Epithelial cell of alveolus of lung (primary cell): Measurements from ENCODE around the gene HSPB8. TPM values are rescaled to one million over a fixed set of nuclear protein-coding genes. Genes with fewer than 3 reads are reported as not detected.

Source experiments
- total RNA-seq: library from RNA; depleted of rRNA; stranded (reverse); fragments of >200 nt; gene quantifications from 2 replicates; pipeline ENCODE4 v1.2.1, GENCODE V29; 2015

Gene HSPB8, protein sequence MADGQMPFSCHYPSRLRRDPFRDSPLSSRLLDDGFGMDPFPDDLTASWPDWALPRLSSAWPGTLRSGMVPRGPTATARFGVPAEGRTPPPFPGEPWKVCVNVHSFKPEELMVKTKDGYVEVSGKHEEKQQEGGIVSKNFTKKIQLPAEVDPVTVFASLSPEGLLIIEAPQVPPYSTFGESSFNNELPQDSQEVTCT
- total RNA-seq = 7.0 and 11.3 TPM in 2 replicates

DNA sequence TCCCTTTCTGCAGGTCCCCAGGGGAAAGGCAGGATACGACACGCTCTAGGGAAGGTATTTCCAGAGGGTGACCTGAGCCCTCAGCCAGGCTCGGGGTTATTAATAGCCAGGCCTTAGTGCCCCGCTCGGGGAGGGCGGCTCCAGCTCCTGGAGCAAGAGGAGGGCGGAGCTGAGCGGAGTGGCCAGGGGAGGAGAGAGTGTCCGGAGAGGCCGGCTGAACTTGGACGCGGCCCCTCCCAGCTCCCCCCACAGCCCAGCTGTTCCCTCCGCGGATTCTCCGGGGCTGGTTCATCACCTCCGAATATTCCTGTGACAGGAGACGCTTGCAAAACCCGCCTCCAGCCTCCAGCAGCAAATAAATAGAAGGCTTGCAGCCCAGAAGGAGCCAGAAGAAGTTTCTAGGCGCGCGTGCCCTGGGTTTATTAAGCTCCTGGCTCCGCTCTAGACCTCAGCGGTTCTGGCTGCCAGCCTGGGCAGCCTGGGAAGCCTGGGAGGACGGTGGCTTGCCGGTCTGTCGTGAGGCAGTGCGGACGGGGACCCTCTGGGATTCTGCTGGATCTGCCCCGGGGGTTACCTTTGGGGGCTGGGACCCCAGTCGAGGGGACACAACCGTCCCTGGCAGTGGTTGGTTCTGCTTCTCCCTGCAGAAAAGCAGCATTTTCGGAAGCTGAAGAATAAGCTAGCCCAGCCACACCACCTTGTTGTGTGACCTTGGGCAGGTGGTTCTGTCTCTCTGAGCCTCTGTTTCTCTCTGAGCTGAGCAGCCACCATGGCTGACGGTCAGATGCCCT is at the start of gene HSPB8:
Gene HSPB8, plus strand, starts transcription at position 388 of the 791 bp plus-strand sequence. Its CDS starts 382 bp downstream, at position 770.

Other genes with a start within 250 kb of the HSPB8 start
- gene SRRM4, start 197.4 kb upstream of the HSPB8 start, total RNA-seq = not detected in 2 replicates
- gene CCDC60, start 155.8 kb downstream of the HSPB8 start, total RNA-seq = not detected in 2 replicates